GM18511 (cell line): ENCODE data around the gene PROX1.
"Not testable (repeated sequence)": the region's sequence is repeated elsewhere in the genome, so short reads cannot be mapped to it uniquely, and the experiment has no call there.

ENCODE experiments used
- ATAC-seq: cut with Tn5 transposase; IDR thresholded peaks from one replicate; pipeline ENCODE4 v1.9.1; 2021; ENCODE audit warnings: mild to moderate bottlenecking, moderate library complexity; ENCODE audit not compliant: unreplicated experiment

Gene PROX1

DNA sequence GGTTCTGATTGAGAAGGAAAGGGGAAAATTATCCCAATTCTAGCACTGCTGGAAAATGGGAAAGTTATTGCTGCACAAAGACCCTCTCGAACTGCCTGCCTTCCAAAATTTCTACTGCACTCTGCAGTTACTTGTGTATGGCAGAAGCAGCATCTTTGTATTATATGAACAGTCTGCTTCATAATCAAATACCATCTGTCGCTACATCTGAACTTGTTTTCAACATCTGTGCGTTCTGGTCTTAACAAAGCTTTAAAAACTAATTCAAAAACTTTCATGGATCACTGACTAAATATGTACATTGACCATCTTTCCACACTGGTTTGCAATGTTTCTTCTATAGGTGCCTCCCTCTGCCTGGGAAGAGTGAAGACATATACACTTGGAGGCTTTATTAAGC is 79.2 kb downstream of the PROX1 start:
- ATAC-seq: no peak

DNA sequence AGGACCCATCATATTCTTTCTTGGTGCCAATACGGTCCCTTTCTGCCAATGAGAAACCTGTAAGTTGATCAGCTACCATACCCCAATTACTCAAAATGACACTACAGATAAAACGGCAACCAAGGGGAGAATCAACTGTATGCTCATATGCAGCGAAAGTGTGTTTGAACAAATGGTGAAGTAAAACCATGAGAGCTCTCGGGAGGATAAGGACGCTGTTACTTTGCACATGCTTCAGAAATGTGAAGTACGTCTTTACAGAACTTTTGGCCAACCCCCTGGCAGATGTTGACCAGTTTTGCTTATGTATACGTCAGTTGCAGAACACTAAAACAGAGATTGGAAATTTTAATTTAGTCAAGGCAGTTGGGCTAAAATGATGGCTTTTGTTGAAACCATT is 79.6 kb downstream of the PROX1 start:
- ATAC-seq: no peak

GRCh38 chr1:214067853-214068703 is 80.3 kb downstream of the PROX1 start:
- no peak for ATAC-seq

- ATAC-seq: no peak
These were observed 81.2 kb downstream of the PROX1 start for GRCh38 chr1:214068979-214069378.

GRCh38 chr1:214071469-214071868 is 83.7 kb downstream of the PROX1 start:
- no peak for ATAC-seq

DNA sequence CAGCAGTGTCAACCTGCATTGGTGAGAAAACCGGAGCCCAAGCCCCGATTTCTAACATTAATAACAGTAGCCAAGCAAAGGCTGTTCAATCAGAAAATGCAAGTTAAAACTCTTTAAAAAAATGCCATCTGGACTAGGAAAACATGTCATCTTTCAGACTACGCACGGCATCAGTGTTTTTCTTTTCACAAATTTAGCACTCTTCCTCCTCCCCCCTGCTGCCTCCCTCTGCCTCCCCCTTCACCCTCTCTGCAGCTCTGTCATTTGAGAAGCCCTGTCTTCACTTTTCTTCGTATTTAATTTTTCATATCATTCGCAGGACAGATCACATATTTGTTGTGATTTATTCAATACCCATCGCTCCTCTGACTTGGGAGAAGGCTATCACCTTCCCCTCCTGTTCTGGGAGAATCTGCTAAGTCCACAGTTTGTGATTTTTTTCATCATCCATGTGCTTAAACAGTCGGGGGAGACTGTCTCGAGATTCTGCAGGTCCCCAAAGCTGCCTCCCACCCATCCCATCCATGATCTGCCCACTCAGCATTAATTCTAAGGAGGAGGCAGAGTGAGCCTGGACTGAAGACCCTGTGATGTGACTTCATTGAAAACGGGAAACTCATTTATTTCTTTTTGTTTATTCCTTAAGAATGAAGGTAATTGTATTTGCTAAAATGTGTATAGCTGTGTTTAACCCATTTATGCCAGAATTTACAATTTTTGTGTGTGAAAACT is 84.8 kb downstream of the PROX1 start:
- no peak for ATAC-seq

GRCh38 chr1:214074477-214074876 is 86.7 kb downstream of the PROX1 start:
- no peak for ATAC-seq

DNA sequence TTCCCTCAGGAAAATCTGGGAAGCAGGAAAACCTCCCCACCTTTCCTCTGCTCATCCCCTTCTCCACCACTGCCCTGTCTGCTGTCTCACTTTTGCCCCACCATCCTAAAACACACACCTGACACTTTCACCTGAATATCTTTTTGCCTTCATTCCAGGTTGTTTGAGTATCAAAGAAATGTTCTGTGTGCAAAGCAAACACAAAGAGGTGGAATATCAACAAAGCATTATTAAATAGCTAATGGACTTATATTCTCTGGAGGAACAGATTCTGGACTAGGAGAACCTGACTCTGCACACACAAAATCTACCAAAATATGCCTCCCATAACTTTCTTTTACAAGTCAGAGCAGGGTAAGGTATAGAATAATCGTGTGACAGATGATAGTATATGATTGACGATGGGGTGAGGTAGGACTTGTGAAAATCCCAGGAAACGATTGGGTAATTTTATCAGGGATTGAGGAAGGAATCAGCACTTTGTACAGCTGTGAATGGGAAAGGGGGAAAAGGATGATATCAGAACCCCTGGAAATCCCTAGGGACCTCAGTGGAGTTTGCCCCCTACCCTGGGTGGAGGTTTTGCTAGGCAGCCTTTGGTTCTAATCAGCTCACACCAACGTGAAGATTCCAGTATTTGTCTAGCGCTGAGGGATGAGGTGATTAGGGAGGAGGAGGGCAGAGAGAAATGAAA is 87.7 kb downstream of the PROX1 start:
- ATAC-seq: no peak

GRCh38 chr1:214075999-214076707 is 88.4 kb downstream of the PROX1 start:
- ATAC-seq: no peak

- ATAC-seq: no peak
These were observed 88.9 kb downstream of the PROX1 start for GRCh38 chr1:214076708-214077065.

GRCh38 chr1:214078950-214079349 is 91.2 kb downstream of the PROX1 start:
- no peak for ATAC-seq

- no peak for ATAC-seq
These were observed 97.6 kb downstream of the PROX1 start for GRCh38 chr1:214085325-214085724.

GRCh38 chr1:214086945-214087344 is 99.2 kb downstream of the PROX1 start:
- ATAC-seq: no peak

- ATAC-seq: not testable (repeated sequence)
These were observed 101.2 kb downstream of the PROX1 start for GRCh38 chr1:214089003-214089402.
